Neural cell (in vitro differentiated cells): ENCODE results near the gene KMT5C.

Experiments used
- EZH2 ChIP-seq: fragments of 200-600, 300-800 bp; shearing (Covaris generic), sonication (generic); IDR thresholded peaks from 2 replicates; pipeline ENCODE4 v1.6.1; 2014; ENCODE audit warnings: antibody characterized with exemption, low read length, borderline replicate concordance, mild to moderate bottlenecking; ENCODE audit not compliant: insufficient read depth, poor library complexity, severe bottlenecking
- RAD21 ChIP-seq: fragments of 450-650 bp; conservative IDR thresholded peaks from 2 replicates; pipeline ENCODE4 v1.6.1; 2014; ENCODE audit warnings: antibody characterized with exemption, mild to moderate bottlenecking, moderate library complexity

DNA sequence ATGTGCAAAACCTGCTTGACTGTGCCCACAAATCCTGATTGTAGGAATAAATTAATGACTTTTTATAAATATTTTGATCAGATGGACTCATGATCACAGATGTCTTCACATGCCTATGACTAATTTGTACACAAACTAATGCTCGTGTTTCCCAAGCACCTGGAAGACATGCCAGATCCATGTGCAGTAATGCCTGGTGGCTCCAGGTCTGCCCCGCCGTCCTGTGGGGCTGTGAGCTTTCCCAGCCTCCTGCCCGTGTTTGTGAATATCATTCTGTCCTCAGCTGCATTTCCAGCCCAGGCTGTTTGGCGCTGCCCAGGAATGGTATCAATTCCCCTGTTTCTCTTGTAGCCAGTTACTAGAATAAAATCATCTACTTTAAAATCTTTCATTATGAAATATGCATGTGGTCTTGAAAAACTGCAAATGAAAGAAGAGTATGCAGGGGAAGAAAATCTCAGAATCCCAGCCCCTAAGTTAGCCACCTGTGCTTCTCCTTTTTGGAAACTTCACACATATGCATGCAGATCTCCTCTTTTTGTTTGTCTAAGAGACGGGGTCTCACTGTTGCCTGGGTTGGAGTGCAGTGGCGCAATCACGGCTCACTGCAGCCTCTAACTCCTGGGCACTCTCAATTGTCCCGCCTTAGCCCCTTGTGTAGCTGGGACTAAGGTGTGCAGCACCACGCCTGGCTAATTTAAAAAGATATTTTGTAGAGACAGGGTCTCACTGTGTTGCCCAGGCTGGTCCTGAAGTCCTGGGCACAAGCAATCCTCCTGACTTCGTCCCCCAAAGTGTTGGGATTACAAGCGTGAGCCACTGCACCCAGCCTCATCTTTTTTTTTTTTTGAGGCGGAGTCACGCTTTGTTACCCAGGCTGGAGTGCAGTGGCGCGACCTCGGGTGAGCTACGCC is 52.3 kb downstream of the KMT5C start:
- TF ChIP-seq EZH2 (no peak), RAD21 (no peak)
